ENCODE measurements around the gene POLN. TPM values are rescaled to one million over a fixed set of nuclear protein-coding genes. Genes with fewer than 3 reads are reported as not detected.

Gene POLN
- total and polyA plus RNA-seq, 12 donors, result 0.69 to 10.6 (median 3.0) TPM

GRCh38 chr4:2259541-2260343, 17.8 kb upstream of the POLN start:
- peak in 6 of 7 donors; percentile 0 to 49 (median 17) for DNase-seq
- no peak for TF ChIP-seq CTCF (IDR thresholded peaks at IDR 0.05)
- no peak for TF ChIP-seq POLR2A (IDR thresholded peaks at IDR 0.05)
- peaks cover 0 to 14% of the 10 kb centered on the region in 2 donors for H3K36me3 ChIP-seq (replicated peaks in 1 of 2)
- WGBS, 4 donors, result 60 to 72% (median 68%) methylated on average over 4 to 15 of the region's 15 CpGs
- H3K9me3 ChIP-seq (replicated peaks in 1 of 3), result no peaks in the 10 kb centered on the region
- no peaks in the 10 kb centered on the region for H3K27me3 ChIP-seq
- peak overlapping the region in 1 of 4 donors; percentile 99 for H3K4me3 ChIP-seq
- intact Hi-C loops (cut with DNase I), result no loop called here
- peak overlapping the region in 4 of 5 donors; percentile 35 to 98 (median 62) for H3K27ac ChIP-seq
- peaks cover 61 to 72% of the 10 kb centered on the region in 2 donors for H3K4me1 ChIP-seq (replicated peaks in 1 of 2)

GRCh38 chr4:2259036-2259540, 17.2 kb upstream of the POLN start:
- peak overlapping the region in 1 of 4 donors; percentile 99 for H3K4me3 ChIP-seq
- intact Hi-C loops (cut with DNase I), result no loop called here
- H3K4me1 ChIP-seq (replicated peaks in 1 of 2), result peaks cover 61 to 72% of the 10 kb centered on the region in 2 donors

GRCh38 chr4:2258091-2259035, 16.4 kb upstream of the POLN start:
- Histone ChIP-seq H3K9me3 (replicated peaks in 1 of 3) (no peaks in the 10 kb centered on the region), H3K27ac (peak overlapping the region in 4 of 5 donors; percentile 58 to 98 (median 79)), H3K36me3 (replicated peaks in 1 of 2) (peaks cover 0 to 26% of the 10 kb centered on the region in 2 donors), H3K27me3 (no peaks in the 10 kb centered on the region), H3K4me1 (replicated peaks in 1 of 2) (peaks cover 60 to 67% of the 10 kb centered on the region in 2 donors), H3K4me3 (peak overlapping the region in 1 of 4 donors; percentile 99)
- DNase-seq, result peak in 5 of 7 donors; percentile 8 to 56 (median 22)
- no peak for TF ChIP-seq CTCF (IDR thresholded peaks at IDR 0.05)
- TF ChIP-seq POLR2A (IDR thresholded peaks at IDR 0.05), result no peak
- 78 to 90% (median 80%) methylated on average over 5 to 18 of the region's 18 CpGs for WGBS, 4 donors
- intact Hi-C loops (cut with DNase I), result no loop called here

More at GRCh38 chr4:2259036-2259540, 17.2 kb upstream of the POLN start:
- Histone ChIP-seq H3K27ac (peak overlapping the region in 4 of 5 donors; percentile 35 to 98 (median 62)), H3K36me3 (replicated peaks in 1 of 2) (peaks cover 0 to 19% of the 10 kb centered on the region in 2 donors), H3K9me3 (replicated peaks in 1 of 3) (no peaks in the 10 kb centered on the region), H3K27me3 (no peaks in the 10 kb centered on the region)
- 42 to 58% (median 45%) methylated on average over 4 to 13 of the region's 13 CpGs for WGBS, 4 donors
- no peak for TF ChIP-seq CTCF (IDR thresholded peaks at IDR 0.05)
- TF ChIP-seq POLR2A (IDR thresholded peaks at IDR 0.05), result no peak
- peak; percentile 19 to 58 (median 40) for DNase-seq
